Osteocyte (in vitro differentiated cells): Measurements from ENCODE around the gene PAX7. TPM values are rescaled to one million over a fixed set of nuclear protein-coding genes. Genes with fewer than 3 reads are reported as not detected.

Source experiments
- DNase-seq: peaks from one replicate; pipeline ENCODE4 v3.0.0; 2021; ENCODE audit warnings: mixed read lengths; ENCODE audit not compliant: unreplicated experiment; ENCODE audit errors: extremely low spot score
- H3K27ac Mint-ChIP-seq: one replicate; pipeline ENCODE4 v1.8.0; 2021; ENCODE audit warnings: mild to moderate bottlenecking, mixed read lengths; ENCODE audit not compliant: unreplicated experiment
- H3K27me3 Mint-ChIP-seq: one replicate; pipeline ENCODE4 v1.8.0; 2021; ENCODE audit warnings: mixed read lengths; ENCODE audit not compliant: unreplicated experiment
- H3K36me3 Mint-ChIP-seq: one replicate; pipeline ENCODE4 v1.8.0; 2021; ENCODE audit warnings: mixed read lengths; ENCODE audit not compliant: unreplicated experiment
- H3K4me1 Mint-ChIP-seq: one replicate; pipeline ENCODE4 v1.8.0; 2021; ENCODE audit warnings: mixed read lengths; ENCODE audit not compliant: unreplicated experiment
- H3K4me3 Mint-ChIP-seq: one replicate; pipeline ENCODE4 v1.8.0; 2021; ENCODE audit warnings: mild to moderate bottlenecking, moderate library complexity, mixed read lengths; ENCODE audit not compliant: unreplicated experiment
- H3K9me3 Mint-ChIP-seq: one replicate; pipeline ENCODE4 v1.8.0; 2021; ENCODE audit warnings: mixed read lengths; ENCODE audit not compliant: unreplicated experiment
- CTCF ChIP-seq: fragments of 200-600 bp; sonication (generic); IDR thresholded peaks from 2 replicates; pipeline ENCODE4 v1.5.0; 2021; ENCODE audit warnings: antibody characterized with exemption, mild to moderate bottlenecking, moderate library complexity
- total RNA-seq: library from RNA; stranded (reverse); gene quantifications from 2 replicates; pipeline ENCODE4 v1.2.1, GENCODE V29; 2021

Gene PAX7
- total RNA-seq, 1 donor from 2014 or later, result not detected

DNA sequence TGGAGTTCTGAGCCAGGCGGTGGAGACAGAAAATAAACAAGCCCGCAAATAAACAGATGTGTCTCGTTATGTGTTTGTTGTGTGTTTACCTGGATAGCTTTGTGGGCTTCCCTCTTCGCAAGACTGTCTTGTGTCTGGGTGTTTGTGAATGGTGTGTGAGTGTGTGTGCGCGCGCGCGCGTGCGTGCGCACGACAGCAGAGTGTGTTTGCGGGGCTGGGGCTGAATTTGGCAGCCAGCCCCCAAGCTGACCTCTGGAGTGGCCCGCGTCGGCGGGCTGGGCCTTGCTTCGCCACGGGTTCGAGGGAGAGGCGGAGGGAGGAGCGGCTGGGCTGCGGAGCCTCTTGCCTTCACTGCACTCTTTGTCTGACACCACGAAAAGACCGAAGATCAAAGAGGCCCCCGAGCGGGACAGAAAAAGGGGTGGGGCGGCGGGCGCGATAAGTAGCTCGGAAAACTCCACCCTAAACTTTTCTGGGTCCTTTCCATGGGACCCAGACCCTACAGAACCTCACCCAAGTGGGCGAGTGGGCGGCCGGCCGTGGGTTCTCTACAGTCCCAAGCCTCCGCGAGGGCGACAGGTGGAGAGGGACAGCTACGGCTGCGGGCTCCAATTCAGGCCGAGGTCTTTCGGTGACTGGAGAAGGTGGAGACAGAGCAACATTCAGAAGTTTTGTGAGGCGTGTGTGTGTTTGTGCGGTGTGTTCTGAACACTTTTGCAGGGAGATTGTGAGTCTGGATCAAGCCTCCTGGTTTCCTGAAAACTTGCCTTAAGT is 14.5 kb downstream of the PAX7 start:
- no peak for DNase-seq
- no peak for TF ChIP-seq CTCF
- Mint-ChIP-seq H3K27ac (no peak overlapping the region), H3K4me3 (no peak overlapping the region), H3K9me3 (no peaks in the 10 kb centered on the region), H3K36me3 (no peaks in the 10 kb centered on the region), H3K27me3 (peaks cover 84% of the 10 kb centered on the region), H3K4me1 (peaks cover 12% of the 10 kb centered on the region)

DNA sequence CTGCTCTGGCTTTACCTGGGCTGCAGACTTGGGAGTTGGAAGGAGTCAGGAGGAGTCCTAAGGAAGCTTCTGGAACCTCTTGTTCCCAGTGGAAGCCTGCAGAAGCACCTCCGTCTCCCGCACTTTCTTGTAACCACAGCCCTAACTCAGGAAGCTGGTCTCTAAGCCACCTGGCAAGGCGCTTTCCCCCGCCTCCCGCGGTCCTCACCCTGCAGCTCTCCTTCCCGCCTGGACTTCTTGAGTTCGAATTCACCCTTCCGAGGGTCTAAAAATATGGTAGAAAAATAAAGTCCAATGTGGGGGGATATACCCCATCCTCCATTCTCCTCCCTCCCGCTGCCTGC is 15.1 kb downstream of the PAX7 start:
- Mint-ChIP-seq H3K27me3 (peaks cover 83% of the 10 kb centered on the region), H3K4me3 (no peak overlapping the region), H3K27ac (no peak overlapping the region), H3K4me1 (peaks cover 12% of the 10 kb centered on the region), H3K9me3 (no peaks in the 10 kb centered on the region), H3K36me3 (no peaks in the 10 kb centered on the region)
- no peak for DNase-seq
- TF ChIP-seq CTCF, result no peak

GRCh38 chr1:18646091-18646785 is 15.6 kb downstream of the PAX7 start:
- peak overlapping the region; percentile 26 for H3K4me3 Mint-ChIP-seq
- H3K27ac Mint-ChIP-seq, result no peak overlapping the region
- no peaks in the 10 kb centered on the region for H3K9me3 Mint-ChIP-seq
- peaks cover 12% of the 10 kb centered on the region for H3K4me1 Mint-ChIP-seq
- H3K36me3 Mint-ChIP-seq, result no peaks in the 10 kb centered on the region
- H3K27me3 Mint-ChIP-seq, result peaks cover 81% of the 10 kb centered on the region
- no peak for DNase-seq
- no peak for TF ChIP-seq CTCF

DNA sequence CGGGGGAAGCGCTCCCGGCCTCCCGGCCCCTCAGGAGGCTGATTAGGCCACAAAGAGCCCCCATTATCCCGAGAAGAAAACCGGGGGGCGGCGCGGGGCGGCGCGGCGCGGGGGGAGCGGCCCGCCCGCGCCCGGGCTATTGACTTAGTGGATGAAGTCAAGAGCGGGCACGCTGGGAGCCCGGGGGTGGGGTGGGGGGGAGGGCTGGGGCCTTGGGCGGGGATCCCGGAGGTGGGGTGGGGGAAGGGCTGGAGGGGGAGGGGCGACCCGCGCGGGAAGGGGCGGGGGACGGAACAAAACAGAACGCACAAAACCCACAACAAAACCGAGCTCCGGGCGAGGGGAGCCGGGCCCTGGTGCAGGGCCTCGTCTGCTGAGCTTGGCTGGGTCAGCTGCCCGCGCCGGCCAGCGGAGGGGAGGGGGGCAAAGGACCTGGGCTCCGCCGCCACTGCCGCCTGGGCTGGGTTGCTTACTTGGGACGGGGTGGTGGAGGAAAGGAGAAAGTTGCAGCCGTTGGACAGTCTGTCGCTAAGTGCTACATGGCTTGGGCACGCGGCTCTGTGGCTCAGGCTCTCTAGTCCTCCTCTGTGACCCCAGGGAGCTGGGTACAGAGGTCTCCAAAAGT is 16.3 kb downstream of the PAX7 start:
- no peak for TF ChIP-seq CTCF
- Mint-ChIP-seq H3K4me1 (peaks cover 12% of the 10 kb centered on the region), H3K36me3 (no peaks in the 10 kb centered on the region), H3K4me3 (no peak overlapping the region), H3K27ac (no peak overlapping the region), H3K27me3 (peaks cover 75% of the 10 kb centered on the region), H3K9me3 (no peaks in the 10 kb centered on the region)
- DNase-seq, result no peak

DNA sequence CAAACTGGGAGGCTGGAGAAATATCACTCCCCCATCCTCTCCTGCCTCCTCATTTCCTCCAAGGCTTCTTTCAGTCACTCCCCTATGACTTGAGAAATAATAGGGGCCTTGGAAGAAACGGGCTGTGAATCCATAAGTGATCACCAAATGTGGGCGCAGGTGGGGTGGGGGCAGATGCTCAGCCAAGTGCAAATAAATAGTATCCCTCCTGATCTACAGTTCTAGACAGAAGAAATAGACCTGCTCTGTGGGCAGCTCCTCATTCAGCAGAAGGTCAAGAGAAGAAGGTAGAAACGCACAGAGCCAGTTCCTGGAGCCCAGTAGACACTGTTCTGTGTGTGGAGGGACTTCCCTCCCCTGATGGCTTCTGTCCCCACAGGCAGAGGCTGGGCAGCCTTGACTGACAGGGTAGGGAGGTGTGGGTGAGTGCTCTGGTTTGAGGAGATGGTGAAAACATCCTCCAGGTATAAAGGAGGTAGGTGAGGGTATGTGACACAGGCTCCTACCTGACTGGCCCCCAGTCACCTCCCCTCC is 17.1 kb downstream of the PAX7 start:
- H3K4me3 Mint-ChIP-seq, result no peak overlapping the region
- peaks cover 76% of the 10 kb centered on the region for H3K27me3 Mint-ChIP-seq
- no peak for DNase-seq
- H3K4me1 Mint-ChIP-seq, result peaks cover 12% of the 10 kb centered on the region
- H3K9me3 Mint-ChIP-seq, result no peaks in the 10 kb centered on the region
- no peak for TF ChIP-seq CTCF
- H3K36me3 Mint-ChIP-seq, result no peaks in the 10 kb centered on the region
- H3K27ac Mint-ChIP-seq, result no peak overlapping the region
